Renal cortex interstitium (tissue), 11 donors: ENCODE measurements around the gene CLDND2. TPM values are rescaled to one million over a fixed set of nuclear protein-coding genes. Genes with fewer than 3 reads are reported as not detected.
A peak's percentile ranks its signal among the peaks of the same experiment; 100 is the strongest.

ENCODE experiments used
- DNase-seq, 11 donors: peaks; one replicate each; pipeline ENCODE4 v3.0.0-alpha.2; 2013; ENCODE audit warnings: low read depth in 9 of 11, low spot score in 4 of 11; ENCODE audit errors: extremely low read depth in 1 of 11
- polyA plus RNA-seq, 3 donors: library from polyadenylated mRNA; unstranded; fragments of 120-200 nt; gene quantifications; one replicate each; pipeline ENCODE4 v1.2.1, GENCODE V29; 2013; ENCODE audit not compliant: insufficient read length in 3 of 3

CLDND2 gene
- polyA plus RNA-seq, 3 donors: 0.54 to 1.8 (median 1.7) TPM

- DNase-seq: peak in 1 of 11 donors; percentile 40
Observed at GRCh38 chr19:51387924-51388389, 19.2 kb upstream of the CLDND2 start, which contains the start of gene LIM2. TSS of gene LIM2 (minus strand) at chr19:51387974. CDS start at chr19:51387443, 531 bp downstream.

- DNase-seq: no peak
Observed at GRCh38 chr19:51386882-51387520, 18.2 kb upstream of the CLDND2 start.

- no peak for DNase-seq
Observed at GRCh38 chr19:51382004-51382403, 13.2 kb upstream of the CLDND2 start.

GRCh38 chr19:51380379-51380778 is 11.6 kb upstream of the CLDND2 start:
- DNase-seq: no peak

- no peak for DNase-seq
Observed at GRCh38 chr19:51377422-51377821, 8.6 kb upstream of the CLDND2 start.

- no peak for DNase-seq
Observed at GRCh38 chr19:51375504-51376221, 6.9 kb upstream of the CLDND2 start.

- DNase-seq: no peak
Observed at GRCh38 chr19:51372649-51373504, 4.1 kb upstream of the CLDND2 start, which contains the start of gene NKG7. TSS of gene NKG7 (minus strand) at chr19:51372654. CDS start at chr19:51372535, 119 bp downstream.

- no peak for DNase-seq
Observed at GRCh38 chr19:51372021-51372648, 3.3 kb upstream of the CLDND2 start.

GRCh38 chr19:51371186-51371690 is 2.4 kb upstream of the CLDND2 start:
- no peak for DNase-seq

- DNase-seq: no peak
Observed at GRCh38 chr19:51370230-51370629, 1.4 kb upstream of the CLDND2 start.

- DNase-seq: peak; percentile 90 to 99 (median 96)
Observed at GRCh38 chr19:51367565-51368365, 1.0 kb downstream of the CLDND2 start.

GRCh38 chr19:51367255-51367564 is 1.6 kb downstream of the CLDND2 start:
- no peak for DNase-seq

- peak; percentile 86 to 98 (median 96) for DNase-seq
Observed at GRCh38 chr19:51366389-51367254, 2.2 kb downstream of the CLDND2 start.

- no peak for DNase-seq
Observed at GRCh38 chr19:51365965-51366388, 2.8 kb downstream of the CLDND2 start, which contains the start of gene ETFB. TSS of gene ETFB (minus strand) at chr19:51366388. CDS start at chr19:51366326, 62 bp downstream.

- DNase-seq: peak in 2 of 11 donors; percentile 19 to 35
Observed at GRCh38 chr19:51365211-51365964, 3.4 kb downstream of the CLDND2 start.
